ENCODE measurements around the gene PRAC1. TPM values are rescaled to one million over a fixed set of nuclear protein-coding genes. Genes with fewer than 3 reads are reported as not detected.
"Not testable (repeated sequence)": the region's sequence is repeated elsewhere in the genome, so short reads cannot be mapped to it uniquely, and the experiment has no call there.

PRAC1 gene
- total RNA-seq, 1 donor from 2014 or later = not detected

DNA sequence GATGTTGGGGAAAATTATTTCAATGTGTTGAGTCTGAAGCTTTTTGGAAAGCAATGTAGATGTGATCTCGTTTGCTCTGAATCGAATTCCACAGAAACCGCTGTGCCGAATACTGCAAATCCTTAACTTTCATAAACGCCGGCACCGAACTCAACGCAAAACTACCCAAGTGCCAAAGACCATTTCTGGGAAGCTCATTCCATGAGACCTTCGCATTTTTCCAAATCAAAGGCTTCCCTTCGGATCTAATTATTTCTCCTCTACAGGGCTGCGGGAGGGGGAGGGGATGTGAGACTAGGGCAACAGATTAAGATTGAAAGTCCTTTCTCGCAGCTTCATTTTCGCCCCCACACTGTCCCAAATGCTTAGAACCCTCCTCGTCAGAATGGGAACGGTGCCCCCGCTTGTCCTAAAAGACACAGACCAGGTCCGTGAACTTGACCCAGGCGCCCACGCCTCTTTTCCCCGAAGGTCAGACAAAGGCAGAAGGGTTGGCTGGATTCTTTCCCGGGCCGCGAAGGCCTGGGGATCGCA, 4.0 kb downstream of the PRAC1 start:
- intact Hi-C loops (cut with DNase I) = loop anchor here (2.0 kb wide), 1 partner anchor 33 kb away; no protein-coding TSS in a partner anchor
- DNase-seq (ENCODE audit: low spot score) = peak; percentile 65

DNA sequence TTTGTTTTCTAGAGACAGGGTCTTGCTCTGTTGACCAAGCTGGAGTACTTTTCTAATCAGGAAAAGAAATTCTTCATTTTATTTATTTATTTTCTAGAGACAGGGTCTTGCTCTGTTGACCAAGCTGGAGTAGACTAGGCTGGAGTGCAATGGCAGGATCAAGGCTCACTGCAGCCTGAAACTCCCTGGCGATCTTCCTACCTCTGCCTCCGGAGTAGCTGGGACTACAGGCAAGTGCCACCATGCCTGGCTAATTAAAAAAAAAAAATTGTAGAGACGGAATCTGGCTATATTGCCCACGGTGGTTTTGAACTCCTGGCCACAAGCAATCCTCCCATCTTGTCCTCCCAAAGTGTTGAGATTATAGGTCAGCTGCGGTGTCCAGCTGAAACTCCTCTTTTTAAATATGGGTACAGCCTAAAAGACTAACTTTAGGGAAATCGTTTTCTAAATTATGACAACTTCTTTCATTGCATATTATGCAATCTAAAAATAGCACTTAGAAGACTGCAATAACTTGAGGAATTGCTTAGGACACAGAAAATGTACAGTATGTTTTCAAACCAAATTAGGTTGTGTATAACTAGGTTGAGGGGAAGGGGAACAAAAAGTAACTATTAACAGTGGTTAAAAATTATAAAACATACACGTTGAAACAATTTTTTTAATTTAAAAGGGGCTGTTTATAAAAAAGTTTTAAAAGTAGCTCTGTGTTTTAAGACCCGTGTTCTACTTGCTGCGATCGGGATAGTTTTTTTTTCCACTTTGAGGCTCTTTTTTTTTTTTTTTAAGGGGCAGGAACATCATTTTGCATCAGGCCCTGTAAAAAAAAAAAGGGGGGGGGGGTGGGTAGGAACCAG, 4.7 kb downstream of the PRAC1 start:
- peak; percentile 19 for DNase-seq (ENCODE audit: low spot score)
- intact Hi-C loops (cut with DNase I) = loop anchor here (2.0 kb wide), 1 partner anchor 33 kb away; no protein-coding TSS in a partner anchor

DNA sequence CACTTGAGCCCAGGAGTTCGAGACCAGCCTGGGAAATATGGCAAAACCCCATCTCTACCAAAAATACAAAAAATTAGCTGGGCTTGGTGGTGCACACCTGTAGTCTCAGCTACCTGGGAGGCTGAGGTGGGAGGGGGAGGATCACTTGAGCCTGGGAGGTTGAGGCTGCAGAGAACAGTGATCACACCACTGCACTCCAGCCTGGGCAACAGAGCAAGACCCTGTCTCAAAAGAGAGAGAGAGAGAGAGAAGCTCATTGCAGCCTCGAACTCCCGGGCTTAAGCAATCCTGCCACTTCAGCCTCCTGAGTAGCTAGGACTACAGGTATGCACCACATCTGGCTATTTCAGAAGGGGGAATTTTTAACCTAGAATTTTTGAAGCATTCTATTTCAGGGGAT, 5.8 kb downstream of the PRAC1 start:
- DNase-seq (ENCODE audit: low spot score) = peak; percentile 15
- intact Hi-C loops (cut with DNase I) = not testable (repeated sequence)

DNA sequence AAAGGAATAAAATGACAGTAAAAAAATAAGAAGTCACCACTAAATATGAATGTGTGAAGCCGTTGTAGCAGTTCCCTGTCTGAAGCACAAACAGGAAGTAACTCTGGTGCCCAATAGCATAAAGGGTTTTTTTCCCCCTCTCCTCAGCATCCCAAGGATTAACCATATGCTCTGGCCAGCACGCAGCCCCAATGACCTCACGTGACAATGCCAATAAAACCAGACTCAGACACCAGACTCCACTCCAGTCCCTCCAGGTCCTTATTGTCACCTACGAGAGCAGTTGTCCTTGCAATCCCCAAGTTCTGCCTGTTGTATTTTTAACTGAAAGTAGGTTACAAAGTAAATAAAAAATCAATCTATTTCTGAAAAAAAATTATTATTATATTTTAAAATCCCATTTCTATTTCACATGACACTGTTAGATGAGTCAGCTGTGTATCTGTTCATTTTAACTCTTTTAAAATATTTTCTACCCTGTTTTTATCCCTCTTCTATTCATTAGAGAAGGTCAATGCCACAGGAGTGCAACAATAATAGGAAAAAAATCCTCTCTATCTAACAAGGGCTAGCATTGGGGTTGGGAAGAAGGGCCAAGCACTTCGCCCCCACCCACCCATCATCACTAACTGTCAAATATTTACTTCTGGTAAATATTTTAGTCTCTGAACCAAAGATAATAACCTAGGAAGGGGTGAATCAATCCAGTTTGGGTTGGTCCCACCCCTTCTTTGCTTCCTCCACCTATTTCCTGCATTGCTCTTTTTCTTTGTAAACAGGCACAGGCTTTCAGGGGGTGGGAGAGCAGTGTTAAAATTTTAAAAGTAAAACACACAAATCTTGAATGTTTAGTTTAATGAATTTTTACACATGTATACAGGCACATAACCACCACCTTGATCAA, 6.6 kb downstream of the PRAC1 start:
- no peak for DNase-seq (ENCODE audit: low spot score)
- intact Hi-C loops (cut with DNase I) = no loop called here

DNA sequence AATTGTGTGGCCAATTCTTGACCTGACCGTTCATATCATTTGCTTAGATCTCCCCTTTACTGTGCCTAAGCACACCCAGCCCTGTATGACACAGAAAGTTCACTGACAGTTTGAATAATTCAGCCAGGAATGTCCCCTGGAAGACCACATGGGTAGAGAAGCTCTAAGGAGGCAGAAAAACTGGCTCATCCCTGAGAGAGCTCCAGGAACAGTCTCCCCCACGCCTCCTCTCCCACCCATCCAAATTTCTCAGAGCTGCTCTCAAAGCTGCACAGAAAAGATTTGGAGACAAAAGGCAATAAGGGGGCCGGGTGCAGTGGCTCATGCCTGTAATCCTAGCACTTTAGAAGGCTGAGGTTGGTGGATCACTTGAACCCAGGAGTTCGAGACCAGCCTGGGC, 11.2 kb downstream of the PRAC1 start:
- intact Hi-C loops (cut with DNase I) = no loop called here

DNA sequence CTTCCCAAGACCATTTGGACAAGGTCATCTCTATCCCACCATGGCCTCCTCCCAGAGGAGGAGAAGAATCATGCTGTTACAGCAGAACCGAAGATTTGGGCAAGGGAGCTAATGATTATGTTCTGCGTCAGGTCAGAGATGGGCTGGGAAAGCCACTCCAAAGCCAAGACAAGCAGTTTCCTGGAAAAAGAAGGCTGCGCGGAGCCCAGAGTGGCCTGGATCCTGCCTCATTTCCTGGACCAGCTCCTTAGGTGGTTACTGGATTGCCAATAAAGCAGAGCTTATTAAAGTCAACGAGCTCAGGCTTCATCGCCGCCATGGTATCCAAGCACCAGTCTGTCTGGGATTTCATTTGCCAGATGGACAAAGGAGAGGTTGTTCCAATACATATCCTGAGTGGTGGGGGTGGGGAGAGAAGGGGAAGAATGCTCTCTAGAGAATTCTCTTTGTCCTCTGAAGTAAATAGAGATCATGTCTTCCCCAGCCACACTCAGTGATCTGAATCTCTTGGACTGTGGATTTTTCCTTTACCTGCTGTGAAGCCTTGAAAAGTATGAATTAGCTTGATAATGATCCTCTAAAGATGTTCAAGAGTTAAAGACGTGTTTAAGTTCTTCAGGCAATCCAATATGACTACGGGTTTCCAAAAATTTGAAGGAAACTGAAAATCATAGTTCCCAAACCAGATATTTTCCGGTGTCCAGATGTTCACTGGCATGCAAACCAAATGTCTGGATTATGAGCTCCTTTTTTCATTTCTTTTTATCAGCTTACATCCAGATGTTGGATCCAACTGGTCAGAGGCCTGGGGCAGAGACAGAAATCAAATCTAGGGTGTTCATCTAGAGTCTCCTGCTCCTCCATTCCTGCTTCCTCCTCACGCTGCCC, 17.7 kb downstream of the PRAC1 start:
- no peak for DNase-seq (ENCODE audit: low spot score)
- intact Hi-C loops (cut with DNase I) = no loop called here

More for the DNA sequence above, 11.2 kb downstream of the PRAC1 start:
- DNase-seq (ENCODE audit: low spot score) = no peak

DNA sequence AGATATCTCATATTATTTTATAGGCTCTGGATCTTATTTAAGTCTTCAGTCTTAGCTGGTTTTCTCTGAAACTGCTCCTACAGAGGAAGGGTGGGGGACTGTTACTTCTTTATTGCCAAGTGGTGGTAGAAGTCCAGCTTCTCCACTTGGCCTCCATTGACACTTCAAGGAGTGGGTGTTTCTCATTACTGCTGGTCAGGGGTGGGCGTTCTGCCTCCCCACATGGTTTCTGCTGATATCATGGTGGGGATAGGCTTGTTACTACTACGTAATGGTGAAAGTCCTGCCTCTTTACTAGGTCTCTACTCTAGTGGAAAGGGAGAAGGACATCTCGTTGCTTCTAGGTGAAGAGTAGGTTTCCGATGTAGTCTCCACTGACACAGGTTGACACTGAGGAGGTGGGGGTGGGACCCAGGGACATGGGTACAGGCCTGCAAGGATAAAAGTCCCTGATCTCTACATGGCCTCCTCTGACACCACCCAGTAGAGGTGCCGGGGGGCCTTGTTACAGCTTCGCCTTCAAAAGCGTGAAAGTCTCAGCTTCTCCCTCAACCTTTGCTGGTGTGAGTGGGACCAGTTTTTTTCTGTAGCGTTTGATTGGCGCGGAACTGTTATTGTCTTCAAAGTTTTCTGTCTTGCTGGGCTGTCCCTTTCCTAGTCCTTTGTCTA, 20.3 kb downstream of the PRAC1 start:
- intact Hi-C loops (cut with DNase I) = no loop called here

DNA sequence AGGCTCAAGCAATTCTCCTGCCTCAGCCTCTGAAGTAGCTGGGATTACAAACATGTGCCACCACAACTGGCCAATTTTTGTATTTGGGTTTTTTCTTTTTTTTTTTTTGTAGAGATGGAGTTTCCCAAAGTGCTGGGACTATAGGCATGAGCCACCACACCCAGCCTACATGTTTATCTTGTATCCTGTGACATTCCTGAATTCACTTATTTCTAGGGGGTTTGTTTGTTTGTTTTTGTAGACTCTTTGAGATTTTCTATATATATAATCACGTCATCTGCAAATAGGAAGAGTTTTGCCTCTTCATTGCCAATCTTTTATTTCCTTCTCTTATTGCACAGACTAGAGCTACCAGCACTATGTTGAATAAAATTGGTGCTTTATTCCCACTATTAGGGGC, 29.1 kb downstream of the PRAC1 start:
- no peak for DNase-seq (ENCODE audit: low spot score)
- intact Hi-C loops (cut with DNase I) = no loop called here

More for the DNA sequence above, 20.3 kb downstream of the PRAC1 start:
- DNase-seq (ENCODE audit: low spot score) = no peak

DNA sequence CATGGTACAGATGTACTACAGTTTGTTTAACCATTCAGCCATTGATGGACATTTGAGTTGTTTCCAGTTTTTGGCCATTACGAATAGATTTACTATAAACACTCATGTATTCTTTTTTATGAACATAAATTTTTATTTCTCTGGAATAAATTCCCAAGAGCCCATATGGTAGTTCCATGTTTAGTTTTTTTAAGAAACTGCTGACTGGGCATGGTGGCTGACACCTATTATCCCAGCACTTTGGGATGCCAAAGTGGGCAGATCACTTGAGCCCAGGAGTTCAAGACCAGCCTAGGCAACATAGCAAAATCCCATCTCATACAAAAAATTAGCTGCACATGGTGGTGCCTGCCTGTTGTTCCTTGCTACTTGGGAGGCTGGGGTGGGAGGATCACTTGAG, 30.3 kb downstream of the PRAC1 start:
- intact Hi-C loops (cut with DNase I) = no loop called here
- no peak for DNase-seq (ENCODE audit: low spot score)

DNA sequence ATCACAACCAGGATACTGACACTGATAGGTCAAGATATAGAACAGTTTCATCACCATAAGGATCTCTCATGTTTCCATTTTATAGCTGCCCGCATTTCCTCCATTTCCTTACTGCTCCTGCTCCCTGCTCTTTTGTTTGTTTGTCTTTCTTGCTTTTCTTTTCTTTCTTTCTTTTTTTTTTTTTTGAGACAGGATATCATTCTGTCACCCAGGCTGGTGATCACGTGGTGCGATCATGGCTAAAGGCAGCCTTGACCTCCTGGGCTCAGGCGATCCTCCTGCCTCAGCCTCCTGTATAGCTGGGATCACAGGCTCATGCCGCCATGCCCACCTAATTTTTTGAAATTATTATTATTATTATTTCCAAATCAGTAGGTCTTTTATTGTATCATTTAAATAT, 31.7 kb downstream of the PRAC1 start:
- intact Hi-C loops (cut with DNase I) = no loop called here

DNA sequence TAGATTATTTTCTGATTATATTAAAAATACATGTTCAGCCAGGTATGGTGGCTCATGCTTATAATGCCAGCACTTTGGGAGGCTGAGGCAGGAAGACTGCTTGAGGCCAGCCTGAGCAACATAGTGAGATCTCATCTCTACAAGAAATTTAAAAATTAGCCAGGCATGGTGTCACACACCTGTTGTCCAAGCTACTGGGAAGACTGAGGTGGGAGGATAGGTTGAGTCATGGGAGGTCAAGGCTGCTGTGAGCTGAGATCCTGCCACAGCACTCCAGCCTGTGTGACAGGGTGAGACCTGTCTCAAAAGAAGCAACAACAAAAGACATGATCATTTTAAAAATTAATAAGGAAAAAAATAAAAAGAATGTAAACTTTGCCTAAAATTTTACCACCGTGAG, 40.7 kb downstream of the PRAC1 start:
- no peak for DNase-seq (ENCODE audit: low spot score)
- intact Hi-C loops (cut with DNase I) = no loop called here

More for the DNA sequence above, 31.7 kb downstream of the PRAC1 start:
- DNase-seq (ENCODE audit: low spot score) = no peak

DNA sequence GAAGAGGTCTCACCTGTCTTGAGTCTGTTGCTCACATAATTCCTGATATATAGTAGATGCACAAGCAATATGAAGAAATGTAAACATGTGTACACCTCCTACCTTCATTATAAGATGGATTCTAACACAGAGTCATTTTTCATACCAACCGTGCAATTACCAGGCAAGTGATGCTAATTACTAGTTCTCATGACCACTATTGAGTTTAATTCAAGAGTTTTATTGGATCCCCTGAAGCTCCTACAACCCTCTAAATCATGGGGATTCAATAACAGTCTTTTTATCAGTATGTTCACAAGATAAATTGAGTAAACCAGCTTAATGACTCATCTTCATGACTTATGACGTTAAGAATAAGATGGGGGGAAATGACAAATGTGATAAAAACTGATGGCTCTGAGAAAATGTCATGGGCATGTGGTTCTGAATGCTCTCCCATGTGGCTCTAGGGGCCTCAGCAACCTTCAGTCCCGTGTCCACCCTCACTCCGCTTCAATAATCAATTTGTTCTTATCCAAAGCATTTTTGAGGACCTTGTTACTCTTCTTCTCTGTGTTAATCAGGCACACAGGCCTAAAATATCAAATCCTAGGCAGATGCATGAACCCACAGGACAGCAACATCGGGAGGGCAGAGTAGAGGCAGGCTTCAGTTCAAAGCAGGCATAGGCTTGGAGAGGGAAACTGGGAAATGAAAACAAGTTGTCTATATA, 42.8 kb downstream of the PRAC1 start:
- no peak for DNase-seq (ENCODE audit: low spot score)
- intact Hi-C loops (cut with DNase I) = loop anchor here (5.0 to 10.0 kb wide), 2 partner anchors 198 to 355 kb away; no protein-coding TSS in a partner anchor

DNA sequence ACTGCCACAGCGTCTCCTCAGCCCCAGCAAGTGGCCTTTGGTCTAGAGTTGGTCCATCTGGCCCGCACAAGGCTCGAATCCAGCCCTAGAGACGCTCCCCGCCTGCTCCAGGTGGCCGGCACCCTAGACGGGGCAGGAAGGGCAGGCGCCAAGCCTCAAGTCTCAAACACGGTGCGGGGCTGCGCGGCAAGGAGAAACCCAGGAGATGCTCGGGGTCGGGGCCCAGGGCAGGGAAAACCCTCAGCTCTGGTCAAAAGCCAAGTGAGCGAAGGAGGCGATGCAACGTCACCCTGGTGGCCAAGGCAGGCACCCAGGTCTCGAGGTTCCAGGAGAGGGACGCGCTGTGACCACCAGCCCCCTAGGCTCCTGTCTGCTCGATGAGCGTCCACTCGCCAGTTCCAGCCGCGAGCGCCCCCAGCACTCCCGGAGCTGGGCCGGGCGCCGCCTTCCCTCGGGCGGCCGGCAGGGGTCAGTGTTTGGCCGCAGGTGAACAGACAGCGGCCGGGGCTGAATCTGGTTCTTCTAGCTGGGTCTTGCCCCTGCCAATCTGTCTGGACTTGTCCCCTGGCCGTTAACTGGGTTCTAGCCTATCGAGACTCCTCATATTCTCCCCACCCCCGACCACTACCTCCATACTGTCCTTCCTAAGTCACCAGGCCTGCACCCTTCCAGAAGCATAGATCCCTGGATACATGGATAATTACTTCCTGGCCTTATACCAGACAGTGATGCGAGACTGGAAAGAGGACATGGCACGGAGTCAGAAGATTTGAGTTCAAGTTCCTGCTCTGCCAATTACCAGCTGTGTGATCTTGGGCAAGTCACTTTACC, 44.0 kb downstream of the PRAC1 start:
- intact Hi-C loops (cut with DNase I) = loop anchor here (5.0 to 10.0 kb wide), 2 partner anchors 199 to 356 kb away; no protein-coding TSS in a partner anchor
- DNase-seq (ENCODE audit: low spot score) = peak; percentile 78

DNA sequence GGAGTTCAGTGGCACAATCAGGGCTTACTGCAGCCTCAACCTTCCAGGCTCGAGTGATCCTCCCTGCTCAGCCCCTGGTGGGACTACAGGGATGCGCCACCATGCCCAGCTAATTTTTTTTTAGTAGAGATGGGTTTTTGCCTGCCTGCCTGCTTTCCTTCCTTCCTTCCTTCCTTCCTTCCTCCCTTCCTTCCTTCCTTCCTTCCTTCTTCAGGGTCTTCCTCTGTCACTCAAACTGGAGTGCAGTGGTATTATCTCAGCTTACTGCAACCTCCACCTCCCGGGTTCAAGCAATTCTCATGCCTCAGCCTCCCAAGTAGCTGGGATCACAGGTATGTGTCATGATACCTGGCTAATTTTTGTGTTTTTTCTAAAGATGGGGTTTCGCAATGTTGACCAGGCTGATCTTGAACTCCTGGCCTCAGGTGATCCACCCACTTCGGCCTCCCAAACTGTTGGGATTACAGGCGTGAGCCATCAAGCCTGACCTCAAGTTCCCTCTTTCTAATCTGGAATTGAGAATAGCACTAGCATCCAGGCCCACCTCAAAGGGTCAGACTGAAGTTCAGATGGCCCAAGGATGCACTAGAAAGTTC, 45.3 kb downstream of the PRAC1 start:
- no peak for DNase-seq (ENCODE audit: low spot score)
- intact Hi-C loops (cut with DNase I) = loop anchor here (5.0 to 10.0 kb wide), 2 partner anchors 200 to 358 kb away; no protein-coding TSS in a partner anchor

DNA sequence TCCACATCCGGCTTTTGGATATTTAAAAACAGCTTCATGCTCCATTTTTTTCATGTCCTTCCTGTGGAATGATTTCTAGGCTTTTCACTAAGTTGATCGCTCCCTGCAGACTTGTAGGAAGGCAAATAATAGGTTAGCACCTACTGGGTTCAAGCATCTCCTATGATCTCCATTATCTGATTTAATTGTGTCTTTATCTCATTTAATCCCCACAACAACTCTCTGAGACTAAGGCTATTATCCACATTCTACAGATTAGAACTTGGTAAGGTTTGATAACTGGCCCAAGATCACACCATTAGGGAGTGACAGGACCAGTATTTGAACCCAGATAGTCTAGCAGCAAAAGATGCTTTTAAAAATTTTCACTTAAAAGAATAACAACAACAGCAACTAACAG, 50.0 kb downstream of the PRAC1 start:
- DNase-seq (ENCODE audit: low spot score) = no peak
- intact Hi-C loops (cut with DNase I) = loop anchor here (5.0 to 10.0 kb wide), 2 partner anchors 120 to 362 kb away; no protein-coding TSS in a partner anchor

Measured in cardiac septum (tissue), 1 donor.